Mesodermal cell (in vitro differentiated cells): ENCODE measurements around the gene MPV17L2.

ENCODE experiments used
- H3K27ac ChIP-seq: 2 replicates; pipeline ENCODE4 v1.7.0; 2013; ENCODE audit warnings: mild to moderate bottlenecking, low read depth, low read length, moderate library complexity; ENCODE audit not compliant: severe bottlenecking
- H3K36me3 ChIP-seq: 2 replicates; pipeline ENCODE4 v1.7.1; 2013; ENCODE audit warnings: mild to moderate bottlenecking, low read length, moderate library complexity; ENCODE audit not compliant: control insufficient read depth, insufficient read depth
- H3K4me1 ChIP-seq: one replicate; pipeline ENCODE4 v1.7.1; 2013; ENCODE audit warnings: mild to moderate bottlenecking, low read length; ENCODE audit not compliant: insufficient read depth, control insufficient read depth, poor library complexity, severe bottlenecking
- H3K4me3 ChIP-seq: 2 replicates; pipeline ENCODE4 v1.7.0; 2013; ENCODE audit warnings: low read length, control low read depth, mild to moderate bottlenecking; ENCODE audit not compliant: insufficient read depth, poor library complexity, severe bottlenecking; ENCODE audit errors: extremely low read depth
- H3K9me3 ChIP-seq: 2 replicates; pipeline ENCODE4 v1.7.1; 2013; ENCODE audit warnings: mild to moderate bottlenecking, low read length, moderate library complexity; ENCODE audit not compliant: control insufficient read depth
- WGBS, 2 experiments: methylation state at CpG; one replicate each; pipeline ENCODE4 v1.1.5; 2013; ENCODE audit warnings: missing lambda C conversion rate in 2 of 2; ENCODE audit not compliant: insufficient coverage in 2 of 2; 5-methylcytosine and 5-hydroxymethylcytosine counted together

MPV17L2 gene

GRCh38 chr19:18219911-18220631 is 27.1 kb downstream of the MPV17L2 start:
- Histone ChIP-seq H3K4me1 (no peaks in the 10 kb centered on the region), H3K27ac (no peak overlapping the region), H3K9me3 (no peaks in the 10 kb centered on the region), H3K36me3 (no peaks in the 10 kb centered on the region), H3K4me3 (no peak overlapping the region)
- WGBS, 2 experiments, result 89 to 90% methylated on average over 27 to 28 of the region's 28 CpGs

- H3K9me3 ChIP-seq, result no peaks in the 10 kb centered on the region
- H3K27ac ChIP-seq, result no peak overlapping the region
- peaks cover 1% of the 10 kb centered on the region for H3K4me1 ChIP-seq
- H3K4me3 ChIP-seq, result no peak overlapping the region
- 32 to 33% methylated on average over 9 to 10 of the region's 33 CpGs for WGBS, 2 experiments
- no peaks in the 10 kb centered on the region for H3K36me3 ChIP-seq
Observed at GRCh38 chr19:18220632-18221275, 27.7 kb downstream of the MPV17L2 start.

- peaks cover 7% of the 10 kb centered on the region for H3K4me1 ChIP-seq
- H3K27ac ChIP-seq, result no peak overlapping the region
- H3K9me3 ChIP-seq, result no peaks in the 10 kb centered on the region
- H3K36me3 ChIP-seq, result no peaks in the 10 kb centered on the region
- WGBS, 2 experiments, result 92 to 95% methylated on average over 17 to 23 of the region's 25 CpGs
- H3K4me3 ChIP-seq, result no peak overlapping the region
Observed at GRCh38 chr19:18221815-18222725, 29.1 kb downstream of the MPV17L2 start.

- H3K27ac ChIP-seq, result peak overlapping the region; percentile 67
- no peaks in the 10 kb centered on the region for H3K9me3 ChIP-seq
- no peaks in the 10 kb centered on the region for H3K36me3 ChIP-seq
- H3K4me3 ChIP-seq, result peak overlapping the region; percentile 56
- H3K4me1 ChIP-seq, result peaks cover 7% of the 10 kb centered on the region
- 3 to 6% methylated on average over 33 to 36 of the region's 39 CpGs for WGBS, 2 experiments
Observed at GRCh38 chr19:18223860-18224524, 31.0 kb downstream of the MPV17L2 start.

GRCh38 chr19:18224525-18225354 is 31.7 kb downstream of the MPV17L2 start:
- WGBS, 2 experiments, result 7 to 9% methylated on average over 65 to 72 of the region's 81 CpGs
- Histone ChIP-seq H3K4me1 (peaks cover 7% of the 10 kb centered on the region), H3K27ac (peak overlapping the region; percentile 5), H3K36me3 (no peaks in the 10 kb centered on the region), H3K9me3 (no peaks in the 10 kb centered on the region), H3K4me3 (peak overlapping the region; percentile 56)

GRCh38 chr19:18225355-18225701 is 32.3 kb downstream of the MPV17L2 start:
- Histone ChIP-seq H3K4me3 (peak overlapping the region; percentile 56), H3K27ac (no peak overlapping the region), H3K4me1 (peaks cover 7% of the 10 kb centered on the region), H3K9me3 (no peaks in the 10 kb centered on the region), H3K36me3 (no peaks in the 10 kb centered on the region)
- 26 to 27% methylated on average over 12 to 14 of the region's 16 CpGs for WGBS, 2 experiments

GRCh38 chr19:18225702-18226468 is 32.9 kb downstream of the MPV17L2 start, which contains the start of gene PDE4C:
Gene PDE4C (minus strand): TSS chr19:18226438. CDS start chr19:18226415, 23 bp downstream.
- Histone ChIP-seq H3K36me3 (no peaks in the 10 kb centered on the region), H3K9me3 (no peaks in the 10 kb centered on the region), H3K27ac (no peak within 1 kb of the TSS), H3K4me1 (peaks cover 7% of the 10 kb centered on the region), H3K4me3 (peak within 1 kb of the TSS; percentile 56)
- 27 to 38% methylated on average over 24 to 44 of the region's 51 CpGs for WGBS, 2 experiments

- 89 to 90% methylated on average over 15 to 18 of the region's 18 CpGs for WGBS, 2 experiments
- H3K4me3 ChIP-seq, result no peak overlapping the region
- H3K36me3 ChIP-seq, result no peaks in the 10 kb centered on the region
- H3K27ac ChIP-seq, result no peak overlapping the region
- H3K9me3 ChIP-seq, result no peaks in the 10 kb centered on the region
- H3K4me1 ChIP-seq, result peaks cover 9% of the 10 kb centered on the region
Observed at GRCh38 chr19:18226956-18227780, 34.1 kb downstream of the MPV17L2 start.
